K562 (cell line): Measurements from ENCODE around the gene HSPA5. TPM values are rescaled to one million over a fixed set of nuclear protein-coding genes. Genes with fewer than 3 reads are reported as not detected.

ENCODE experiments used
- FOXJ3 ChIP-seq: sonication (generic); formaldehyde crosslinking; IDR thresholded peaks from 2 replicates; pipeline ENCODE4 v1.4.0; 2020; ENCODE audit warnings: mild to moderate bottlenecking, missing genetic modification reagents
- HOXB6 ChIP-seq: fragments of 250-450 bp; sonication (Bioruptor Pico); IDR thresholded peaks from 2 replicates; pipeline ENCODE4 v1.5.1; 2022; ENCODE audit warnings: mild to moderate bottlenecking, borderline replicate concordance
- ID3 ChIP-seq, 2 experiments: fragments of 250-450 bp in 1 of 2; fragments of 450-650 bp in 1 of 2; sonication (Bioruptor Pico) in 1 of 2; IDR thresholded peaks; 2 replicates each; pipeline versions ENCODE4 v1.6.1 to v1.8.0; 2016 to 2021; ENCODE audit warnings: mild to moderate bottlenecking in 2 of 2, moderate library complexity in 2 of 2, missing compliant biosample characterization in 1 of 2, missing genetic modification characterization in 1 of 2
- JUND ChIP-seq, 2 experiments: IDR thresholded peaks; 2 replicates in 1 of 2; 3 replicates in 1 of 2; pipeline ENCODE4 v1.6.1; 2011; ENCODE audit warnings: borderline replicate concordance in 2 of 2, low read depth in 2 of 2, low read length in 2 of 2, improper control_type of control experiment in 1 of 2, missing biosample characterization in 1 of 2, missing genetic modification characterization in 1 of 2, missing genetic modification reagents in 1 of 2
- NFE2 ChIP-seq: IDR thresholded peaks from 2 replicates; pipeline ENCODE4 v1.6.1; 2014; ENCODE audit warnings: antibody characterized with exemption, low read depth
- OTX1 ChIP-seq: fragments of 450-650 bp; formaldehyde crosslinking; IDR thresholded peaks from 2 replicates; pipeline ENCODE4 v1.4.0; 2022; ENCODE audit warnings: mild to moderate bottlenecking
- PCBP2 ChIP-seq: fragments of 200-400 bp; formaldehyde crosslinking; IDR thresholded peaks from 2 replicates; pipeline ENCODE4 v1.6.1; 2018; ENCODE audit warnings: low read length, low read depth, mild to moderate bottlenecking, moderate library complexity; ENCODE audit not compliant: poor library complexity, severe bottlenecking
- POLR2G ChIP-seq: fragments of 200-400 bp; formaldehyde crosslinking; IDR thresholded peaks from 2 replicates; pipeline ENCODE4 v1.6.1; 2017; ENCODE audit warnings: low read depth, mild to moderate bottlenecking, antibody characterized with exemption, low read length, moderate library complexity
- RBM22 ChIP-seq: fragments of 200-400 bp; formaldehyde crosslinking; IDR thresholded peaks from 2 replicates; pipeline ENCODE4 v1.6.1; 2018; ENCODE audit warnings: low read length, low read depth; ENCODE audit not compliant: poor library complexity, severe bottlenecking
- RNF2 ChIP-seq: sonication (generic); IDR thresholded peaks from 2 replicates; pipeline ENCODE4 v1.6.1; 2016
- TCF3 ChIP-seq: sonication (generic); formaldehyde crosslinking; IDR thresholded peaks from 2 replicates; pipeline ENCODE4 v1.4.0; 2020; ENCODE audit warnings: mild to moderate bottlenecking, missing genetic modification reagents
- TEAD4 ChIP-seq, 2 experiments: sonication (generic) in 1 of 2; formaldehyde crosslinking in 1 of 2; IDR thresholded peaks; 2 replicates each; pipeline versions ENCODE4 v1.6.1 to v1.8.0; 2012 to 2022; ENCODE audit warnings: borderline replicate concordance in 1 of 2, inconsistent platforms in 1 of 2, low read length in 1 of 2, mild to moderate bottlenecking in 1 of 2, missing genetic modification reagents in 1 of 2
- TFAM ChIP-seq: fragments of 250-450 bp; sonication (Bioruptor Pico); conservative IDR thresholded peaks from 2 replicates; pipeline ENCODE4 v1.5.0; 2021; ENCODE audit warnings: mild to moderate bottlenecking, moderate library complexity
- TSHZ1 ChIP-seq: fragments of 250-450 bp; sonication (Bioruptor Pico); IDR thresholded peaks from 2 replicates; pipeline ENCODE4 v1.4.0; 2020; ENCODE audit warnings: mild to moderate bottlenecking, moderate library complexity
- ZBTB7A ChIP-seq: IDR thresholded peaks from 2 replicates; pipeline ENCODE4 v1.6.1; 2011; ENCODE audit warnings: low read depth, mild to moderate bottlenecking, low read length, moderate library complexity, borderline replicate concordance; ENCODE audit not compliant: control insufficient read depth
- ZC3H4 ChIP-seq: sonication (generic); formaldehyde crosslinking; IDR thresholded peaks from 2 replicates; pipeline ENCODE4 v1.9.0; 2021; ENCODE audit warnings: missing genetic modification reagents, borderline replicate concordance
- ZFX ChIP-seq: sonication (generic); formaldehyde crosslinking; IDR thresholded peaks from 2 replicates; pipeline ENCODE4 v1.8.0; 2022; ENCODE audit warnings: mild to moderate bottlenecking, missing genetic modification reagents, moderate library complexity
- ZNF354B ChIP-seq: fragments of 250-450 bp; sonication (Bioruptor Pico); IDR thresholded peaks from 2 replicates; pipeline ENCODE4 v1.4.0; 2020
- ZNF395 ChIP-seq: fragments of 200-800 bp; sonication (Bioruptor generic); IDR thresholded peaks from 2 replicates; pipeline ENCODE4 v1.6.1; 2017; ENCODE audit warnings: missing genetic modification characterization, missing compliant biosample characterization
- polyA plus RNA-seq, 8 experiments: library from polyadenylated mRNA; depleted of rRNA in 4 of 8; stranded (reverse) in 5 of 8; unstranded in 3 of 8; fragments of >200 nt; fragmentation: Nextera tagmentation in 2 of 8; fragmentation: Illumina TruSeq in 1 of 8; extraction: Ambion mirVana in 2 of 8; extraction: Trizol in 1 of 8; gene quantifications; 2 replicates each; pipeline versions ENCODE4 v1.2.1 to v1.2.3, GENCODE V29; 2011 to 2014; ENCODE audit warnings: inconsistent platforms in 1 of 8, missing spikeins in 1 of 8
- total RNA-seq, 7 experiments: library from RNA; depleted of rRNA in 6 of 7; stranded (reverse); fragments of >200 nt in 6 of 7; fragmentation: Illumina TruSeq in 2 of 7; extraction: Trizol in 2 of 7; gene quantifications; 2 replicates each; pipeline versions ENCODE4 v1.2.1 to v1.2.3, GENCODE V29; 2011 to 2021; ENCODE audit warnings: low replicate concordance in 1 of 7

HSPA5 gene
- total and polyA plus RNA-seq, 9 of the 15 experiments (the other 6 are each of a cell fraction or from before 2014, with no cell fraction given): 48.0 to 265 (median 113) TPM

DNA sequence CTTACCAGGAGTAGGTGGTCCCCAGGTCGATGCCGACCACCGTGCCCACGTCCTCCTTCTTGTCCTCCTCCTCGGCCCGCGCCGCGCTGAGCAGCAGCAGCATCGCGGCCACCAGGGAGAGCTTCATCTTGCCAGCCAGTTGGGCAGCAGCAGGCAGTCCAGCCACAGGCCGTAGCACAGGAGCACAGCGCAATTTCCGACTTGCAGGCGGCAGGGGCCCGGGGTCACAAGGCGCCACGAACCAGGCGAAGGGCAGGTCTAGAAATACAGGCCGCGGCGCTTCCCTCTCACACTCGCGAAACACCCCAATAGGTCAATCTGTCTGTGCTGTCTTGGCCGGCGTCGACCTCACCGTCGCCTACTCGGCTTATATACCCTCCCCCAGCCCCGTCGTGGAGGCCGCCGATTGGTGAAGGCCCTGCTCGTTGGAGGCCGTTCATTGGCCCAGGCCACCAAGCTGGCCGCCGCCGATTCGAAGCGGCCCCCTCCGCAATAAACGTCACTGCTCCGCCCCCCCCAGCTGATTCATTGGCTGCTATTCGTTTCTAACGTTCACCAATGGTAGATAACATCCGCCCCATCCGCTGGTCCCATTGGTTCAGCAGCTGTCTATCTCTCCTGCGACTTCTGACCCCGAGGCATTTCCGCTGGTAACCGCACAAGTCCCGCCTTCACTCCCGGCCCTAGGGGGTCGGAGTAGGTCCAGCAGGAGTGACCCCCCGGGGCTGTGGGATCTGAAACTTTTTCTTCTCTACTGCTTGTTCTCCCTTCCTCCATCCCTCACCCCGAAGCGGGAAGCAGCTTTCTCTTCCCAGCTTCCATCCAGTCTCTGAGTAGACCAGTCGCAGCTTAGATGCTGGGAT lies at the start of gene HSPA5 (continued):
- peak; percentile 100 for TF ChIP-seq RBM22
- TF ChIP-seq PCBP2: peak; percentile 34
- 0 out of 2 replicates have a peak, but pooled peaks have one; percentile 6 for TF ChIP-seq ZNF395 (CRISPR knock-in tag)
- no peak for TF ChIP-seq ZNF354B (CRISPR knock-in tag)
- peak; percentile 59 for TF ChIP-seq JUND (IDR thresholded peaks at IDR 0.05; ENCODE audit: borderline replicate concordance, low read depth, low read length)
- peak; percentile 42; the same call in 1 of the 3 replicates for TF ChIP-seq JUND (tag; IDR thresholded peaks at IDR 0.05; ENCODE audit: borderline replicate concordance, low read depth, low read length)
- no peak for TF ChIP-seq TFAM
- peak; percentile 71 for TF ChIP-seq RNF2
- peak; percentile 59; the same call in 1 of the 2 replicates for TF ChIP-seq HOXB6 (CRISPR knock-in tag)
- peak; percentile 3; the same call in 1 of the 2 replicates for TF ChIP-seq NFE2
- TF ChIP-seq FOXJ3 (CRISPR knock-in tag): no peak
- TF ChIP-seq TEAD4 (IDR thresholded peaks at IDR 0.05; ENCODE audit: low read length): peak; percentile 69
- no peak for TF ChIP-seq TEAD4 (CRISPR knock-in tag; IDR thresholded peaks at IDR 0.05; ENCODE audit: borderline replicate concordance)
- peak; percentile 46; the same call in 1 of the 2 replicates for TF ChIP-seq TCF3 (CRISPR knock-in tag)
- TF ChIP-seq TSHZ1 (CRISPR knock-in tag): no peak
- peak; percentile 86 for TF ChIP-seq ZBTB7A
- no peak for TF ChIP-seq ID3 (CRISPR knock-in tag; IDR thresholded peaks at IDR 0.05)
- peak; percentile 57; the same call in 1 of the 2 replicates for TF ChIP-seq ID3 (tag; IDR thresholded peaks at IDR 0.05)
- peak; percentile 98; the same call in 1 of the 2 replicates for TF ChIP-seq ZC3H4
- TF ChIP-seq OTX1 (CRISPR knock-in tag): peak; percentile 51; the same call in 1 of the 2 replicates
- TF ChIP-seq POLR2G: peak; percentile 100
- TF ChIP-seq ZFX (CRISPR knock-in tag): peak; percentile 100
